ENCODE measurements around the gene ATP5F1A.
"Not testable (repeated sequence)": the region's sequence is repeated elsewhere in the genome, so short reads cannot be mapped to it uniquely, and the experiment has no call there.

The ATP5F1A gene

GRCh38 chr18:46072959-46073358 is 25.1 kb downstream of the ATP5F1A start:
- DNase-seq, result no peak

GRCh38 chr18:46072376-46072867 is 25.7 kb downstream of the ATP5F1A start:
- no peak for DNase-seq

- DNase-seq, result no peak
These were observed 26.3 kb downstream of the ATP5F1A start, which contains the start of gene PSTPIP2 for GRCh38 chr18:46071653-46072375. PSTPIP2 (minus strand) TSS chr18:46072260; CDS start chr18:46072188, 72 bp downstream.

GRCh38 chr18:46070815-46071652 is 27.1 kb downstream of the ATP5F1A start:
- no peak for DNase-seq

- no peak for DNase-seq
These were observed 27.9 kb downstream of the ATP5F1A start for GRCh38 chr18:46070232-46070631.

GRCh38 chr18:46069524-46069923 is 28.6 kb downstream of the ATP5F1A start:
- no peak for DNase-seq

- DNase-seq, result no peak
These were observed 29.3 kb downstream of the ATP5F1A start for GRCh38 chr18:46068763-46069162.

- DNase-seq, result no peak
These were observed 30.6 kb downstream of the ATP5F1A start for GRCh38 chr18:46067438-46068007.

- DNase-seq, result no peak
These were observed 35.3 kb downstream of the ATP5F1A start for GRCh38 chr18:46062781-46063180.

- no peak for DNase-seq
These were observed 36.3 kb downstream of the ATP5F1A start for GRCh38 chr18:46061796-46062195.

GRCh38 chr18:46061387-46061786 is 36.7 kb downstream of the ATP5F1A start:
- no peak for DNase-seq

GRCh38 chr18:46060359-46060841 is 37.7 kb downstream of the ATP5F1A start:
- DNase-seq, result no peak

- DNase-seq, result no peak
These were observed 42.3 kb downstream of the ATP5F1A start for GRCh38 chr18:46055838-46056230.

GRCh38 chr18:46054956-46055837 is 42.9 kb downstream of the ATP5F1A start:
- DNase-seq, result no peak

- no peak for DNase-seq
These were observed 44.6 kb downstream of the ATP5F1A start for GRCh38 chr18:46053368-46054095.

- no peak for DNase-seq
These were observed 46.2 kb downstream of the ATP5F1A start for GRCh38 chr18:46051731-46052461.

- DNase-seq, result no peak
These were observed 47.8 kb downstream of the ATP5F1A start for GRCh38 chr18:46050268-46050667.

GRCh38 chr18:46048641-46049040 is 49.5 kb downstream of the ATP5F1A start:
- no peak for DNase-seq

GRCh38 chr18:46047369-46047768 is 50.7 kb downstream of the ATP5F1A start:
- DNase-seq, result not testable (repeated sequence)

GRCh38 chr18:46046688-46047087 is 51.4 kb downstream of the ATP5F1A start:
- no peak for DNase-seq

- DNase-seq, result no peak
These were observed 52.0 kb downstream of the ATP5F1A start for GRCh38 chr18:46046126-46046525.
